HepG2 (cell line): ENCODE measurements around the gene KLHDC8B. TPM values are rescaled to one million over a fixed set of nuclear protein-coding genes. Genes with fewer than 3 reads are reported as not detected.

ENCODE experiments used
- ARID5B ChIP-seq: IDR thresholded peaks from 2 replicates; pipeline ENCODE4 v1.4.0; 2020; ENCODE audit warnings: mild to moderate bottlenecking, missing genetic modification reagents
- CCAR2 ChIP-seq: fragments of 200-400 bp; formaldehyde crosslinking; optimal IDR thresholded peaks from 2 replicates; pipeline ENCODE3; 2018; ENCODE audit warnings: low read depth, mild to moderate bottlenecking, low read length, moderate library complexity
- CSRNP2 ChIP-seq: sonication (generic); formaldehyde crosslinking; conservative IDR thresholded peaks from 2 replicates; pipeline ENCODE4 v1.8.0; 2022; ENCODE audit warnings: low read depth, missing genetic modification reagents
- ESRRA ChIP-seq: sonication (generic); formaldehyde crosslinking; IDR thresholded peaks from 2 replicates; pipeline ENCODE4 v1.5.1; 2020; ENCODE audit warnings: mild to moderate bottlenecking, low read depth, missing genetic modification reagents
- FOXO4 ChIP-seq: sonication (generic); formaldehyde crosslinking; conservative IDR thresholded peaks from 2 replicates; pipeline ENCODE4 v1.8.1; 2023; ENCODE audit warnings: missing genetic modification reagents
- KAT2B ChIP-seq: fragments of 150-350 bp; IDR thresholded peaks from 2 replicates; pipeline ENCODE4 v1.6.1; 2014; ENCODE audit warnings: low read depth, low read length, borderline replicate concordance
- KMT2A ChIP-seq: sonication (generic); formaldehyde crosslinking; IDR thresholded peaks from 2 replicates; pipeline ENCODE4 v1.4.0; 2020; ENCODE audit warnings: missing genetic modification reagents
- ZBTB4 ChIP-seq: sonication (generic); formaldehyde crosslinking; IDR thresholded peaks from 2 replicates; pipeline ENCODE4 v1.4.0; 2020; ENCODE audit warnings: missing genetic modification reagents, mild to moderate bottlenecking, borderline replicate concordance
- ZGPAT ChIP-seq: IDR thresholded peaks from 2 replicates; pipeline ENCODE4 v1.6.1; 2016; ENCODE audit warnings: mild to moderate bottlenecking
- ZNF17 ChIP-seq: sonication (generic); formaldehyde crosslinking; IDR thresholded peaks from 2 replicates; pipeline ENCODE4 v1.5.0; 2020; ENCODE audit warnings: mild to moderate bottlenecking, missing genetic modification reagents
- ZNF558 ChIP-seq: sonication (generic); formaldehyde crosslinking; IDR thresholded peaks from 2 replicates; pipeline ENCODE4 v1.9.0; 2022; ENCODE audit warnings: mild to moderate bottlenecking, missing genetic modification reagents, borderline replicate concordance
- ZNF597 ChIP-seq: sonication (generic); formaldehyde crosslinking; IDR thresholded peaks from 2 replicates; pipeline ENCODE4 v1.5.0; 2020; ENCODE audit warnings: missing genetic modification reagents
- ZNF776 ChIP-seq: sonication (generic); formaldehyde crosslinking; IDR thresholded peaks from 2 replicates; pipeline ENCODE4 v1.4.0; 2020; ENCODE audit warnings: mild to moderate bottlenecking, missing genetic modification reagents
- ZSCAN21 ChIP-seq: sonication (generic); formaldehyde crosslinking; IDR thresholded peaks from 2 replicates; pipeline ENCODE4 v1.8.0; 2022; ENCODE audit warnings: mild to moderate bottlenecking, missing genetic modification reagents, moderate library complexity, borderline replicate concordance
- polyA plus RNA-seq, 8 experiments: library from polyadenylated mRNA; depleted of rRNA in 3 of 8; stranded (reverse) in 7 of 8; unstranded in 1 of 8; fragments of >200 nt; fragmentation: Illumina TruSeq in 4 of 8; extraction: Trizol in 4 of 8; gene quantifications; 2 replicates each; pipeline versions ENCODE4 v1.2.1 to v1.2.3, GENCODE V29; 2011 to 2016; ENCODE audit warnings: low read depth in 4 of 8, missing spikeins in 1 of 8, mixed read lengths in 1 of 8; ENCODE audit not compliant: insufficient read depth in 1 of 8
- total RNA-seq, 5 experiments: library from RNA; depleted of rRNA; stranded (reverse); fragments of >200 nt; fragmentation: Illumina TruSeq; extraction: Trizol; gene quantifications; 2 replicates each; pipeline ENCODE4 v1.2.3, GENCODE V29; 2016; ENCODE audit warnings: low read depth in 1 of 5

The KLHDC8B gene
- total and polyA plus RNA-seq, 2 of the 13 experiments (the other 11 are each of a cell fraction or from before 2014, with no cell fraction given), result 17.2 to 17.8 TPM

GRCh38 chr3:49165771-49166751 lies 5.3 kb upstream of the KLHDC8B start, which contains the start of gene CCDC71 (continued):
- no peak for TF ChIP-seq CSRNP2 (CRISPR knock-in tag)
- TF ChIP-seq ZNF597 (CRISPR knock-in tag), result no peak
- no peak for TF ChIP-seq KAT2B
- TF ChIP-seq ARID5B (CRISPR knock-in tag), result peak; percentile 7; the same call in 1 of the 2 replicates
- no peak for TF ChIP-seq FOXO4 (CRISPR knock-in tag)
- no peak; the same call in 1 of the 2 replicates for TF ChIP-seq ZNF558 (CRISPR knock-in tag)
- no peak for TF ChIP-seq ZNF776
- TF ChIP-seq ZSCAN21, result no peak
- TF ChIP-seq ZNF17 (CRISPR knock-in tag), result no peak
- no peak for TF ChIP-seq ZBTB4
- TF ChIP-seq CCAR2, result no peak
- TF ChIP-seq ZGPAT, result no peak; the same call in 1 of the 2 replicates
- TF ChIP-seq ESRRA (CRISPR knock-in tag), result 0 out of 2 replicates have a peak, but pooled peaks have one; percentile 11
- no peak; the same call in 1 of the 2 replicates for TF ChIP-seq KMT2A
